ENCODE data around the gene CAVIN1.

CAVIN1 gene

GRCh38 chr17:42408061-42408460, 15.0 kb downstream of the CAVIN1 start:
- no peak overlapping the region for H3K4me3 ChIP-seq (ENCODE audit: low read depth, low read length)
- TF ChIP-seq CTCF (conservative IDR thresholded peaks at IDR 0.05; ENCODE audit: low read depth, low read length), result no peak
- no peak for DNase-seq (ENCODE audit: low read depth)

GRCh38 chr17:42407289-42407836, 15.7 kb downstream of the CAVIN1 start:
- no peak overlapping the region for H3K4me3 ChIP-seq (ENCODE audit: low read depth, low read length)
- no peak for TF ChIP-seq CTCF (conservative IDR thresholded peaks at IDR 0.05; ENCODE audit: low read depth, low read length)
- peak; percentile 59 for DNase-seq (ENCODE audit: low read depth)

GRCh38 chr17:42406615-42407288, 16.3 kb downstream of the CAVIN1 start:
- DNase-seq (ENCODE audit: low read depth), result no peak
- H3K4me3 ChIP-seq (ENCODE audit: low read depth, low read length), result no peak overlapping the region
- TF ChIP-seq CTCF (conservative IDR thresholded peaks at IDR 0.05; ENCODE audit: low read depth, low read length), result no peak

GRCh38 chr17:42405963-42406495, 17.0 kb downstream of the CAVIN1 start:
- TF ChIP-seq CTCF (conservative IDR thresholded peaks at IDR 0.05; ENCODE audit: low read depth, low read length), result peak; percentile 89
- no peak overlapping the region for H3K4me3 ChIP-seq (ENCODE audit: low read depth, low read length)
- DNase-seq (ENCODE audit: low read depth), result peak; percentile 74

GRCh38 chr17:42405076-42405475, 18.0 kb downstream of the CAVIN1 start:
- TF ChIP-seq CTCF (conservative IDR thresholded peaks at IDR 0.05; ENCODE audit: low read depth, low read length), result no peak
- H3K4me3 ChIP-seq (ENCODE audit: low read depth, low read length), result no peak overlapping the region
- no peak for DNase-seq (ENCODE audit: low read depth)

GRCh38 chr17:42404326-42405055, 18.6 kb downstream of the CAVIN1 start:
- H3K4me3 ChIP-seq (ENCODE audit: low read depth, low read length), result no peak overlapping the region
- no peak for DNase-seq (ENCODE audit: low read depth)
- no peak for TF ChIP-seq CTCF (conservative IDR thresholded peaks at IDR 0.05; ENCODE audit: low read depth, low read length)

All from choroid plexus epithelial cell (primary cell).